Fibroblast of lung (primary cell): ENCODE data around the gene DPM3. TPM values are rescaled to one million over a fixed set of nuclear protein-coding genes. Genes with fewer than 3 reads are reported as not detected.

Source experiments
- DNase-seq, 2 donors: peaks; one replicate each; pipeline versions ENCODE4 v3.0.0 to v3.0.0-alpha.2; 2010; ENCODE audit warnings: low read depth in 2 of 2
- H2AFZ ChIP-seq: 2 replicates; pipeline ENCODE4 v1.5.1; 2012; ENCODE audit warnings: low read length, control low read depth, inconsistent platforms
- H3K27ac ChIP-seq: 2 replicates; pipeline ENCODE4 v1.5.1; 2011; ENCODE audit warnings: low read length, control low read depth; ENCODE audit not compliant: insufficient read depth
- H3K27me3 ChIP-seq: 2 replicates; pipeline ENCODE4 v1.5.1; 2011; ENCODE audit warnings: mild to moderate bottlenecking, low read length; ENCODE audit not compliant: control insufficient read depth, insufficient read depth
- H3K36me3 ChIP-seq: 2 replicates; pipeline ENCODE4 v1.5.1; 2011; ENCODE audit warnings: low read length; ENCODE audit not compliant: control insufficient read depth, insufficient read depth
- H3K4me1 ChIP-seq: 2 replicates; pipeline ENCODE4 v1.5.1; 2011; ENCODE audit warnings: low read length; ENCODE audit not compliant: control insufficient read depth, insufficient read depth; ENCODE audit errors: extremely low read depth
- H3K4me2 ChIP-seq: 2 replicates; pipeline ENCODE4 v1.5.1; 2011; ENCODE audit warnings: low read length, control low read depth; ENCODE audit not compliant: insufficient read depth; ENCODE audit errors: extremely low read depth
- H3K4me3 ChIP-seq, 4 experiments: fragments of 200-600 bp in 1 of 4; sonication (generic) in 1 of 4; replicated peaks in 1 of 4; 2 replicates each; pipeline ENCODE4 v1.5.1; 2011 to 2016; ENCODE audit warnings: low read length in 4 of 4, low read depth in 3 of 4, mild to moderate bottlenecking in 3 of 4, control low read depth in 2 of 4, inconsistent platforms in 1 of 4, mixed read lengths in 1 of 4; ENCODE audit not compliant: insufficient read depth in 1 of 4; ENCODE audit errors: control extremely low read depth in 1 of 4
- H3K79me2 ChIP-seq: 2 replicates; pipeline ENCODE4 v1.5.1; 2012; ENCODE audit warnings: mild to moderate bottlenecking, low read length, inconsistent platforms; ENCODE audit not compliant: control insufficient read depth, insufficient read depth
- H3K9ac ChIP-seq: 2 replicates; pipeline ENCODE4 v1.5.1; 2011; ENCODE audit warnings: mild to moderate bottlenecking, low read length, control low read depth; ENCODE audit not compliant: insufficient read depth
- H3K9me3 ChIP-seq: 2 replicates; pipeline ENCODE4 v1.5.1; 2012; ENCODE audit warnings: low read depth, low read length; ENCODE audit not compliant: control insufficient read depth, insufficient read depth
- H4K20me1 ChIP-seq: 2 replicates; pipeline ENCODE4 v1.5.1; 2011; ENCODE audit warnings: low read length; ENCODE audit not compliant: control insufficient read depth, insufficient read depth; ENCODE audit errors: extremely low read depth
- EZH2 ChIP-seq: IDR thresholded peaks from 2 replicates; pipeline ENCODE4 v1.5.1; 2012; ENCODE audit warnings: low read length, control low read depth, mild to moderate bottlenecking; ENCODE audit errors: missing control alignments
- polyA plus RNA-seq, 2 donors: library from polyadenylated mRNA; depleted of rRNA in 1 of 2; stranded (reverse) in 1 of 2; unstranded in 1 of 2; fragments of >200 nt; gene quantifications; 2 replicates each; pipeline ENCODE4 v1.2.1, GENCODE V29; 2011 to 2012; ENCODE audit warnings: missing spikeins in 1 of 2
- total RNA-seq: library from RNA; depleted of rRNA; stranded (reverse); fragments of >200 nt; gene quantifications from 2 replicates; pipeline ENCODE4 v1.2.1, GENCODE V29; 2014
- TF ChIP-seq, protein P1 (sequence below), 2 donors: IDR thresholded peaks in 1 of 2; conservative IDR thresholded peaks in 1 of 2; 1 replicate in 1 of 2; 2 replicates in 1 of 2; pipeline ENCODE4 v1.5.1; 2011 to 2012; ENCODE audit warnings: low read length in 2 of 2, control low read depth in 1 of 2, inconsistent platforms in 1 of 2, low read depth in 1 of 2, mild to moderate bottlenecking in 1 of 2

Gene DPM3
- total and polyA plus RNA-seq, 2 donors (not counting 1 experiment from before 2014, with no cell fraction given) = 31.9 to 40.5 TPM

DNA sequence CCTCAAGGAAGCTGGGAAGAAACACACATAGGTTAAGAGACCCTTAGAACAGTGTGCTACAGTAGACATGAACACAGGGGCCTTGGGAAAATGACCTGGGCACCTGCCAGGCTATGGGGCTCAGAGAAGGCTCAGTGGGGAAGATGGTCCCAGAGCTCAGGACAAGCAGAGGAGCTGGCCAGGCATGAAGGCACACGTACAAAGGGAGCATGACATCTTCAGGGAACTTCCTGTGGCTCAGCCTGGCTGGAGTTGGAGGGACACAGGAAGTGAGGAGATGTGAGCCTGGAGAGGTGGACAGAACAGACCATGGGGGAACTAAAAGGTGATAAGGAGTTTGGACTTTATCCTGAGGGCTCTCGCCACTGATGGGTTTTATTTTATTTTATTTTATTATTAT is 8.5 kb downstream of the DPM3 start:
- no peak overlapping the region for H3K27ac ChIP-seq
- no peak overlapping the region for H3K4me2 ChIP-seq
- no peaks in the 10 kb centered on the region for H3K9me3 ChIP-seq
- peaks cover 27% of the 10 kb centered on the region for H3K27me3 ChIP-seq
- TF ChIP-seq, protein P1, sequence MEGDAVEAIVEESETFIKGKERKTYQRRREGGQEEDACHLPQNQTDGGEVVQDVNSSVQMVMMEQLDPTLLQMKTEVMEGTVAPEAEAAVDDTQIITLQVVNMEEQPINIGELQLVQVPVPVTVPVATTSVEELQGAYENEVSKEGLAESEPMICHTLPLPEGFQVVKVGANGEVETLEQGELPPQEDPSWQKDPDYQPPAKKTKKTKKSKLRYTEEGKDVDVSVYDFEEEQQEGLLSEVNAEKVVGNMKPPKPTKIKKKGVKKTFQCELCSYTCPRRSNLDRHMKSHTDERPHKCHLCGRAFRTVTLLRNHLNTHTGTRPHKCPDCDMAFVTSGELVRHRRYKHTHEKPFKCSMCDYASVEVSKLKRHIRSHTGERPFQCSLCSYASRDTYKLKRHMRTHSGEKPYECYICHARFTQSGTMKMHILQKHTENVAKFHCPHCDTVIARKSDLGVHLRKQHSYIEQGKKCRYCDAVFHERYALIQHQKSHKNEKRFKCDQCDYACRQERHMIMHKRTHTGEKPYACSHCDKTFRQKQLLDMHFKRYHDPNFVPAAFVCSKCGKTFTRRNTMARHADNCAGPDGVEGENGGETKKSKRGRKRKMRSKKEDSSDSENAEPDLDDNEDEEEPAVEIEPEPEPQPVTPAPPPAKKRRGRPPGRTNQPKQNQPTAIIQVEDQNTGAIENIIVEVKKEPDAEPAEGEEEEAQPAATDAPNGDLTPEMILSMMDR (conservative IDR thresholded peaks at IDR 0.05 in 1 of 2, IDR thresholded peaks at IDR 0.05 in 1 of 2; ENCODE audit: low read depth in 1 of 2, low read length in 2 of 2) = no peak
- no peak for TF ChIP-seq EZH2
- no peak overlapping the region for H3K4me3 ChIP-seq
- no peak overlapping the region for H2AFZ ChIP-seq
- H3K9ac ChIP-seq = no peak overlapping the region
- H3K4me1 ChIP-seq = peaks cover 11% of the 10 kb centered on the region
- no peaks in the 10 kb centered on the region for H4K20me1 ChIP-seq
- H3K36me3 ChIP-seq = no peaks in the 10 kb centered on the region
- DNase-seq = no peak
- H3K79me2 ChIP-seq = peaks cover 3% of the 10 kb centered on the region

DNA sequence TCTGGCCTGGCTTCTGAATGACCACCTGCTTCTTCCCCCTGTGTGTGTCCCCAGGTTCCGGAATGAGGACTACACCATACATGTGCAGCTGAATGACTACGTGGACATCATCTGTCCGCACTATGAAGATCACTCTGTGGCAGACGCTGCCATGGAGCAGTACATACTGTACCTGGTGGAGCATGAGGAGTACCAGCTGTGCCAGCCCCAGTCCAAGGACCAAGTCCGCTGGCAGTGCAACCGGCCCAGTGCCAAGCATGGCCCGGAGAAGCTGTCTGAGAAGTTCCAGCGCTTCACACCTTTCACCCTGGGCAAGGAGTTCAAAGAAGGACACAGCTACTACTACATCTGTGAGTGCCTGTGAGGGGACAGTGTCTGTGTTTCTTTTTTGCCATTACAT is 9.0 kb downstream of the DPM3 start:
- H3K4me2 ChIP-seq = no peak overlapping the region
- no peaks in the 10 kb centered on the region for H3K9me3 ChIP-seq
- H3K27ac ChIP-seq = no peak overlapping the region
- no peak overlapping the region for H3K4me3 ChIP-seq
- no peak overlapping the region for H3K9ac ChIP-seq
- H3K27me3 ChIP-seq = peaks cover 33% of the 10 kb centered on the region
- peaks cover 9% of the 10 kb centered on the region for H3K4me1 ChIP-seq
- H3K36me3 ChIP-seq = no peaks in the 10 kb centered on the region
- H4K20me1 ChIP-seq = no peaks in the 10 kb centered on the region
- H2AFZ ChIP-seq = no peak overlapping the region
- H3K79me2 ChIP-seq = no peaks in the 10 kb centered on the region
- TF ChIP-seq, protein P1 (conservative IDR thresholded peaks at IDR 0.05 in 1 of 2, IDR thresholded peaks at IDR 0.05 in 1 of 2; ENCODE audit: low read depth in 1 of 2, low read length in 2 of 2) = no peak
- no peak for TF ChIP-seq EZH2
- DNase-seq = no peak

DNA sequence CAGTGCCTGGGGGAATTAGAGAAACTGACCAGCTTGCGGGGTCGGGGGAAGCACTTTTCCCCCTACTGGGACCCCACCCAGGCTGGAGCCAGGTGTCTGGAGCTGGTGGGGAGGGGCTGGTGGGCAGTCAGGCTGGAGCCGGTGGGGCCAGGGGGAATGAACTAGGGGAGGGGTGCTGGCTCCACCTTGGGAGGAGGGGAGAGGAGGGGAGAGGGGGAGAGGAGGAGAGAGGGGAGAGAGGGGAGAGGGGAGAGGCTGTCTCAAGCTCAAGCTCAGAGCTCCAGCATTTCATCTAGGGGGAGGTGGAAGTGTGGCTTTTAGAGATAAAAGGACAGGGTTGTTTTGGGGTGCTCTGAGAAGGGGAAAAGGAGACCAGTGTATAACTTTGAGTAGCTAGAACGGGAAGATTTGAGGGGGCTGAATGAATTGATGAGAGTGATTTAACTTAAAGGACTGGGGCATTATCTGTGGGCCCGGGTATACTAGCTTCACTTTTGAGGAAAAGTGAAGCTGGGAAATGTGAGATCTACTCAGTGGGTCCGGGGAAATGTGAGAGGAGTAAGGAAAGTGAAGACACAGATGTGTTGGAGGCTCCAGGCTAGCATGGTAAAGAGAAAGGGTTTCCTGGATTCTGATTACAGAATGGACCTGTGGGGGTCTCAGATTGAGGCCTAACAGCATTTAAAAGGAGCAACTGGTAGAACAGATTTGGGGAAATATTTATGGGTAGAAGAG is 9.9 kb downstream of the DPM3 start:
- Histone ChIP-seq H3K9ac (no peak overlapping the region), H3K4me3 (no peak overlapping the region), H3K79me2 (no peaks in the 10 kb centered on the region), H3K27ac (no peak overlapping the region), H3K36me3 (no peaks in the 10 kb centered on the region), H3K4me2 (no peak overlapping the region), H2AFZ (no peak overlapping the region), H3K4me1 (peaks cover 9% of the 10 kb centered on the region), H3K9me3 (no peaks in the 10 kb centered on the region), H3K27me3 (peaks cover 41% of the 10 kb centered on the region), H4K20me1 (no peaks in the 10 kb centered on the region)
- DNase-seq = no peak
- TF ChIP-seq, protein P1 (conservative IDR thresholded peaks at IDR 0.05 in 1 of 2, IDR thresholded peaks at IDR 0.05 in 1 of 2; ENCODE audit: low read depth in 1 of 2, low read length in 2 of 2) = no peak
- no peak for TF ChIP-seq EZH2
